Endothelial cell of hepatic sinusoid (primary cell): ENCODE results near the gene ABCC1.

Experiments
- in situ Hi-C: cut with HindIII; loops from 2 replicates; pipeline ENCODE4 v1.10.0; 2017; ENCODE audit warnings: low sequenced_read_pairs

ABCC1 gene

DNA sequence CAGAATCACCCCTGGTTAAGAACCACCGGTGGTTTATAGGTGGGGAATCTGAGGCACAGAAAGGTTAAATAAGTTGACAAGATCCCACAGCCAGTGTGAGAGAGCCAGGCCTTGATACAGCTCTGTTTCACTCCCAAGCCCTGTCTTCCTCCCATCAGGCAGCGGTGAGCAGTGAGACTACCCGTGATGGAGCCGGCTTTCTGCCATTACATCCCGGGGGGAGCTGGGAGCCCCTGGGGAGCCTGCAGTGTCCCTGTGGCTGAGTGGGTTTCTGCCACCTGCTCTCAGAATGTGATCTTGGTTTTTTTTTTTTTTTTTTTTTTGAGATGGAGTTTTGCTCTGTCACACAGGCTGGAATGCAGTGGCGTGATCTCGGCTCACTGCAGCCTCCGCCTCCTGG, 66.4 kb downstream of the ABCC1 start:
- in situ Hi-C loops, result no loop called here

DNA sequence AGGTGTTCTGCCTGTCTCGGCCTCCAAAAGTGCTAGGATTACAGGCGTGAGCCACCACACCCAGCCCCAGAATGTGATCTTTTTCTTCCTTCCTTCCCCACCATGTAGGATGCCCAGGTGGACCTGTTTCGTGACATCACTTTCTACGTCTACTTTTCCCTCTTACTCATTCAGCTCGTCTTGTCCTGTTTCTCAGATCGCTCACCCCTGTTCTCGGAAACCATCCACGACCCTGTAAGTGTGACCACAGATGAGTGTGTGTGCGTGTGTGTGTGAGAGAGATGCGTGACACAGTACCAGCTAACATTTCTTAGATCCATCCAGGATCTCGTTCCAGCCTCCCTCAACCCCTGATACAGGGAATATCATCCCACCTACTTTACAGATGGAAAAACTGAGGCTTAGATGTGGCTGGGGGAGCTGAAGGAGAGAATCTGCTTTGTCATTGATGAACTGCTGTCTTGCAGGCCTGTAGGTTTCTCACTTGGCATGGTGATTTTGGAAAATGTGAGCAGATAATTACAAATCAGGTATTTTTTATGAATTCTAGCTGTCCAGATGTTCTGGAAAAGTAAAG, 67.1 kb downstream of the ABCC1 start:
- in situ Hi-C loops, result no loop called here

DNA sequence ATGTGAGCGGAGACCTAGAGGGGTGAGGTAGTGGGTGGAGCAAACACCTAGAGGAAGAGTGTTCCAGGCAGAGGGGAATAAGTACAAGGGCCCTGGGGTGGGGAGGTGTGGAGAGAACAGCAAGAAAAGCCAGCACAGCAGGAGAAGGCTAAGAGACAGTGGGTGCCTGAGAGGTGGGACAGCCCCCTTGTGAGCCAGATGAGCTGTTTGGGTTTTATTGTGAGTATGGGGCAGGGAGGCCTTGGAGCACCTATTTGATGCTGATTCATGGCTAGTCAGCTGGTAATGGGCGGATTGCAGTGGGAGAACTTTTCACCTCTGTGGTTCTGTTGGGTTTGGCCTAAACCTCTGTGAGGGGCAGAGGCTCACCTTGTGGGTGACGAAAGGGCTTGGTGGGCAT, 68.4 kb downstream of the ABCC1 start:
- in situ Hi-C loops, result no loop called here

DNA sequence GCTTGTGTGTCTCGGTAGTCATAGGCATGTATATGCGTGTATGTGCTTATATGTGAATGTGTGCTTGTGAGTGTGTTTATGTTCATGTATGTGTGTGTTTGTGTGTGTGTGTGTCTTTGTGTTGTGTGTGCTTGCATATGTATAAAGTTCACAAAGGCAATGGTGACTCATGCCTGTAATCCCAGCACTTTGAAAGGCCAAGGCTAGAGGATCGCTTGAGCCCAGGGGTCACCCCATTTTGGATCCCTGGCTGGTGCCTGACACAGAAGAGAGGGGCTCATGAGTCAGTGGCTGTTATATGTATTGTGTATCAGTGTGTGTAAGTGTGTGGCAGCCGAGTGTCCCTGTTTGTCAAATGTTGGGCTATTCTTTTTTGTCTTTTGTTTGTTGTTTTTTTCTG, 69.3 kb downstream of the ABCC1 start:
- in situ Hi-C loops, result no loop called here

DNA sequence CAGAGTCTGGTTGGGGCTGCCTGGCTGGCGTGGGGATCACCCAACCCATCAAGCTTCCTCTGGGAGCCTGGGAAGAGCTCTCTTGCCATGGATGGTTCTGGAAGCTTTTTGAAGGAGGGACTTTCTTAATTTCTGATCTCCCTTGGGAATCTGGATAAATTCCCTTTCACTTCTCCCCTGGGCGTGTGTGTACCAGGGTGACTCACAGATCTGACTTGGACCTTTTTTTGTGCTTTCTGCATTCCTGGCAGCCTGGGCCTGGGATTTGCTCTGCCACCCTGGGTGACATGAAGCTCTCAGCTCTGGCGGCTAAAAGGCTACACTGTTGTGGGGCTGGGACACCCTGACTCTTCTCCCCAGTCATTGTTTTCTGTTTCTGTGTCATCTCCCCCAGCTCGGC, 70.1 kb downstream of the ABCC1 start:
- in situ Hi-C loops, result no loop called here

DNA sequence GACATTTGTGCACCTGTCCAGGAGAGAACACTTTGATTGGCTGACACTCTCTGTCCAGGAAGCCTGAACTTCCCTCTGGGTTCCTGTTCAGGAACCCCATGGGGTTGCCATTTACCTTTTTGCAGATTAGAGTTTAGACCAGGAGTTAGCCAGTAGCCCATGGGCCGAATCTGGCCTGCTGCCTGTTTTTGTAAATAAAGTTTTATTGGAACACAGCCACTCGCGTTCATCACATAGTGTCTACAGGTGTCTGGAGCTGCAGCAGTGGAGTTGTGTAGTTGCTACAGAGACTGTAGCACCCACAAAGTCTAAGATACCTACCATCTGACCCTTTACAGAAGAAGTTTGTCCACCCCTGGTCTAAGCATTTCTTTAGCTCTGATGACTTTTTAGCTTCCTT, 70.9 kb downstream of the ABCC1 start:
- in situ Hi-C loops, result no loop called here

DNA sequence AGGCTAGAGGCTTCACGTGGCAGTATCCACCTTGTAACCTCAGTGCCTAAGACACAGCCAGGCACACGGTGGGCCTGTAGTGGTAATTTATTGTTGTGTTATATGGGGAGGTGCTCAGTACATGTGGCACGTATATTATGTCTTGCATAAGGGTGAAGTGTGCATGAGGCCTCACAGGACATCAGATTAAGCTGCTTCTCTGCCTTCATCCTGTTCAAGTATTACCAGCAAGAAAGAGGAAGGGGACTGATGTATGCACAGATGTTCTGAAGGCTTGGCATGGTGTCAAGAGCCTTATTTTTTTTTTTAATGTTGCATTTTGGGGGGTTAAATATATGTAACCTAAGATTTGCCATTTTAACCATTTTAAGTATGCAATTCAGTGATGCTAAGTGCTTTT, 71.6 kb downstream of the ABCC1 start:
- in situ Hi-C loops, result no loop called here

DNA sequence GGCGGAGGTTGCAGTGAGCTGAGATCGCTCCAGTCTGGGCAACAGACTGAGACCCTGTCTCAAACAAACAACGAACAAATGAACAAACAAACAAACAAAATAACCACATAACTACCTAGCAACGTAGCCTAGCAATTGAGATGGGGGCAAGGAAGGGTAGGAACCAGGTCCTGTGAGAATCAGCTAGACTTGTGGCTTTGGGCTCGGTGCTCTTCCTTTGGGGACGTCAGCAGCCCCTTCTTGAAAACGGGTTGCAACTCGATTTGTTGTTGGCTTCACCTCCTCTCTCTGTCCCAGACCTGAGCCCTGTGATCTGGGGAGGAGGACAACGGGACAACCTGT, 72.2 kb downstream of the ABCC1 start:
- in situ Hi-C loops, result no loop called here

DNA sequence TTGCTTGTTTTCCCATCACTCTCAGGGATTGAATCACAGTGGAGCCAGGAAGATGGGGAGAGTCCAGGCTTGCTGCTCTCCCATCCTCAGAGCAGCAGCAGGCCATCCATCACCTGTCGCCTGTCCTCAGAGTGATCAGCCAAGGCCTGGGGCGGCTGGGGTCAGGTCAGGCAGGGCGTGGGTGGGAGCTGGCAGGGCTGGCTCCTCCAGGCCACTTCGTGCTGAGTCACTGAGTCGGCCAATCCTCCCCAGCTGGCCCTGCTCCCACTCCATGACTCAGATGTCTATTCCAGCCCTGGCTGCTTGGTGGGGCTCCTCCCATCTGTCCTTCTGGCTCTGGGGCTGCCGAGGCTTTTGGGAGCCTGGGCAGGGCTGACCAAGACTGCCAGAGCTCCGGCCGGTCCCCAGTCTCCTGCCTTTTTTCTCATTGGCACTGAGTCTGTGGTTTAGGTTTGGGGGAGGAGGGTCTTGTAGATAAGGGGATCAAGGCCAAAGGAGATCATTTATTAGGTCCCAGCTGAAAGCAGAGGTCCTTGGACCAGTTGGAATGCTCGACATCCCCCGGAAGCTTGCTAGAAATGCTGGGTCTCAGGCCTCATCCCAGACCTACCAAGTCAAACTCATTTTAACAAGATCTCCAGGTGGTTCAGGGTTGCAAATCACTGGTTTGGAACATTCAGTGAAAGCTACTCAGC, 72.7 kb downstream of the ABCC1 start:
- in situ Hi-C loops, result no loop called here

DNA sequence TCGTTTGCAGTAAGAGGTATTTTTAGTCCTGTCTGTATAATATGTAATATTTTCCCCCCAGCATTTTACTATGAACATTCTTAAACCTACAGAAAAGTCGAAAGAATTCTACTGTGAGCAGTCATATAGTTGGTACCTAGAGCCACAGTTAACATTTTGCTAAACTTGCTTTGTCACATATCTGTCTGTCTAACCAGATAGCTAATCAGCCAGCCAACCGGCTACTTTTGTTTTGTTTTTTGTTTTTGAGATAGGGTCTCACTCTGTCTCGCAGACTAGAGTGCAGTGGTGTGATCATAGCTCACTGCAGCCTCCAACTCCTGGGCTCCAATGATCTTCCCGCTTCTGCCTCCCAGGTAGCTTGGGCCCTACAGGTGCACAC, 73.3 kb downstream of the ABCC1 start:
- in situ Hi-C loops, result no loop called here

DNA sequence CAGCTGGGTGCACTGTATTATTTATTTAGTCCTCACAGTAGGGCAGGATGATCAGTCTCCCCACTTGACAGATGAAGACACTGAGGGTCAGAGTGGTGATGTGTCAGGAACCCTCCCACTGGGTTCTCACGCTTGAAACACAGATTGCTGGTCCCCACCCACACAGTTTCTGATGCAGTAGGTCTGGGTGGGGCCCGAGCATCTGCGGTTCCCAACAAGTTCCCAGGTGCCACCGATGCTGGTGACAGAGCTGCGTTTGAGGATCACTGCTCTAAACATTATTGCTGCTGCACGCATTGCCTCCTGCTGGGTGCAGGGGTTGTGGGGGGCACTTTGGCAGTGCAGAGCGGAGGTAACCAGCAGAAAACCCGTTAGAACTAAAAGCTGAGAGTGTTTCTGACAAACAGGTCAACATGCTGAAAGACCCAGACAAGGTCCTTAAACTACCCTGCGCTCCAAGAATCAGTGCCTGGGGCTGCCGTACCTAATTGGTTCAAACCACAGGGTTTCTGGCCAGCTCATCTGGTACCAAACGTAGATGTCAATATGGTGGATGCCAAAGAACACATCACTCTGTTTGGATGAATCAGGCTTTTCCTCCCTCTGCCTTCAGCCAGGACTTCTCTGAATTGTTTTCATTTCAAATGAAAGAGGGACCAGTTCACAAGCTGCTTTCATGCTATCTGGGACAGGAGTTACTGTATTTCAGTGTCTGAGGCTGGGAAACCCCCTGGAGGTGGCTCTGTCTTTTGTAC, 76.0 kb downstream of the ABCC1 start:
- in situ Hi-C loops, result no loop called here

DNA sequence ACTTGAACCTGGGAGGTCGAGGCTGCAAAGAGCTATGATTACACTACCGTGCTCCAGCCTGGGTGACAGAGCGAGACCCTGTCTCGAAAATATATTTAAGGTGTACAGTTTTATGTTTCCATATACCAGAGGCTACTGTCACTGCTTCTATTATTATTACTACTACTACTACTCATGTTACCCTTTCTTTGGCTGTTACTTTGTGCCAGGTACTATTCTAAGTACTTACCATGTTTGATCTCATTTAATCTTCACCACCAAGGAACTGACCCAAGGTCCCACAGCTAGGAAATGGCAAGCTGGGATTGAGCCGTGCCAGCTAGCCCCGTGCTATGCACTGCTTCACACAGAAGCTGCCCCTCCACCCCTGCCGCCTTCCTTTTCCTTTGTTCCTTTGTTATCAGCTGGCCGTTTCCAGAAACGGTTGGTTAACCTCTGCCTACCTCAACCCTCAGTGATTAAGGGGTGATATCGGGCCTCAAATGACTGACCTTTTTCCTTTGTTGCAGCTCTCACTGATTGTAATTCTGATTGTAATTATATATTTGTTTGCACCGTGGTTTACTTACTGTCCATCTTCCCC, 78.4 kb downstream of the ABCC1 start:
- in situ Hi-C loops, result no loop called here

DNA sequence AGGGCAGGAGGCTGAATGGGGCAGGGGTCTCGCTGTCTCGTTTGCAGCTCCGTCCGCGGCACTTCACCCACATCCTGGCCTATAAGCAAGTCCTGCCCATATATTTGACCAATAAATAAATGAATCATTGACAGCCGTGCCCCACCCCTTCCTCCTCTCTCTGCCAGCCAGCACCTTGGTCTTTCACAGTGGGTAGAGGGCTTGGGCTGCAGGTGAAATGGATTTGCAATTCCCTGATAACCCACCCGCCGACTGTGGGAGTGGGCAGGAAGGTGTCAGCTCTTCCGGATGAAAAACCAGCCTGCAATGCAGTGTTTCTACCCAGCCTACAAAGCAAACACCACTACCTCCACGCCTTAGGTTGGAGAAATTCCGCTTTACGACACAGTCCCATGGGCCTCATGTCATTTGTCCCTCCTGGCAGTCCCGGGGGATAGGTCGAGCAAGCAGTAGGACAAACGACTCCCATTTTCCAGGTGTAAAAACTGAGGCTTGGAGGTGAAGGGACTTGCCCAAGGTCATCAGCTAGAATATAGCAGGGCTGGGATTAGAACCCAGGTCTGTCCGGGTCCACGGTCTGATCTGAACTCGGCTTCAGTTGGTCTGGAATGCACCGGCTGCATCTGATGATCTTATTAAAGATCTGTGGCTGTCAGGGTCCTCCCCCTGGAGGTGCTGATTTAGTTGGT, 79.0 kb downstream of the ABCC1 start:
- in situ Hi-C loops, result no loop called here

DNA sequence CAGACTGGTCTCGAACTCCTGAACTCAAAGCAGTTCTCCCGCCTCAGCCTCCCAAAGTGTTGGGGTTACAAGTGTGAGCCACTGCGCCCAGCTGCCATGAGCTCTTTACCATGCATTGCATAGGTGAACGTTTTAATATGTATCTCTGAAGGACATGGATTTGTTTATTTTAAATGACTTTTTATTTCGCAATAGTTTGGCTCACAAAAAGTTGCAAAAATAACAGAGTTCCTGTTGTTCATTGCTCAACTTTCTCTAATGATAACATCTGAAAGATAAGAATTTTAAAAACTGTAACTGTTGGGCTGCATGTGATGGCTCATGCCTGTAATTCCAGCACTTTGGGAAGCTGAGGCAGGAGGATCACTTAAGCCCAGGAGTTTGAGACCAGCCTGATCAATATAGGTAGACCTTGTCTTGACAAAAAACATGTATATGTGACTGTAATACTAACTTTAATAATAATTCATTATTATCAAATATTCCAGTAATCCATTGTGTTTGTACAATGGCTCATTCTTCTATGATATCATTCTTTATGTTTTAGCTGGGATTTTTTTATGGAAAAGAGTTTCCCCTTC, 80.1 kb downstream of the ABCC1 start:
- in situ Hi-C loops, result loop anchor here (5.0 kb wide), 3 partner anchors 37 to 147 kb away; no protein-coding TSS in a partner anchor

DNA sequence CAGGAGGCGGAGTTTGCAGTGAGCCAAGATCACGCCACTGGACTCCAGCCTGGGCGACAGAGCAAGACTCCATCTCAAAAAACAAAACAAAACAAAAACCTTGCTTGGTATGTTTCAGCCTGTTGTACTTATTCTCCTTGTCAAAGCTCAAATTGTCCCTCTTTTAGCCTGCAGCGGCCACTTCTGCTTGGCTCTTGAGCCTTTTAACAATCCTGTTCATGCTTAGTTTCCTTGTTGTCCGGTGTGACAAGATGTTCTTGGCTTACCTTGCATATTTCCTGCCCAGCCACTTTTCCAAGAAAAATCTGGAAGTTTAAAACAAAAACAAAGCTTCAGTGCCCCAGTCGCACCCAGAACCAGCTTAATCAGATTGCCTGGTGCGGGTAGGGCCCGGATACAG, 81.0 kb downstream of the ABCC1 start:
- in situ Hi-C loops, result loop anchor here (5.0 kb wide), 3 partner anchors 38 to 148 kb away; no protein-coding TSS in a partner anchor

DNA sequence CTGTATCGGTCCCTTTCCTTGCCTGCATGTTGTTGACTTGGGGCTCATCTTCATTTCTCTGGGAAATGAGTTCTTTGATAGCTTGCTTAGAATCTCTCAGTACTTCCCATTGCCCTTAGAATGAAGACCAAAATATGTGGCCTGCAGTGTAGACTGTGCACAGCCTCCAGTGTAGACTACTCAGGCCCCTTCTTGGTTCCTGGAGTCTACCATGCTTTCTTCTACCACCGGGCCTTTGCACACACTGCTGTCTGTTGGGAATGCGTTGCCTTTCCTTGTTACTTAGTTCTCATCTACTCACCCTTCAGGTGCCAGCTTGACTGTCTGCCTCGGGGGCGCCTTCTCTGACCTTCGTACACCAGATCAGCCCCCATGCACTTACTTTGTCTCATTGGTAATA, 82.0 kb downstream of the ABCC1 start:
- in situ Hi-C loops, result loop anchor here (5.0 kb wide), 3 partner anchors 39 to 149 kb away; no protein-coding TSS in a partner anchor

DNA sequence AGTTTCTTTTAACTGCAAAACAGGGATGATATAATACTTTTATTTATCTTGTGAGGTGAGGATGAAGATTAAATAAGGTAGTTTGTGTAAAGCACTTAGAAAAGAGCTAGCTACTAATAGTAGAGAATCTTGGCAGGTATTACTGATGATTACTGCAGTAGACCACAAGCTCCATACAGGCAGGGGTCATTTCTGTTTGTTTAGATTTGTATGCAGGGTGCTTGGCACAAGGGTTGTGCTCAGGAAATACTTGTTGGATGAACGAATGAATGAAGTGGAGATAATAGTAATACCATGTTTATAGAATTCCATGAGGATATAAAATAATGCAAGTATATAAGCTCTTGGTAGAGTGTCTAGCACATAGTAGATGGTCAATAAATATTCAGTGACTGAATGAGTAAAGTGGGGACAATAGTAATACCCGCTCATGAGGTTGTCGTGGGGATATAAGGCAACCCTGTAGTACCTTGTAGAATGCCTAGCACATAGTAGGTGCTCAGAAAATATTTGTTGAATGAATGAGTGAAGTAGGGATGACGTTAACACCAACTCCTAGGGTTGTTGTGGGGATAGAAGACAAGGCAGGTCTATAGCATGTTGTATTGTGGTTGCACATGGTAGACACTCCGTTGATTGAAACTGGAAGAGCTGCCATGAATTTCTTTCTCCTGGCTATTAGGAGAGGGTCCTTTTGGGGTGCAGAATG, 83.0 kb downstream of the ABCC1 start:
- in situ Hi-C loops, result loop anchor here (5.0 kb wide), 3 partner anchors 40 to 150 kb away; no protein-coding TSS in a partner anchor

DNA sequence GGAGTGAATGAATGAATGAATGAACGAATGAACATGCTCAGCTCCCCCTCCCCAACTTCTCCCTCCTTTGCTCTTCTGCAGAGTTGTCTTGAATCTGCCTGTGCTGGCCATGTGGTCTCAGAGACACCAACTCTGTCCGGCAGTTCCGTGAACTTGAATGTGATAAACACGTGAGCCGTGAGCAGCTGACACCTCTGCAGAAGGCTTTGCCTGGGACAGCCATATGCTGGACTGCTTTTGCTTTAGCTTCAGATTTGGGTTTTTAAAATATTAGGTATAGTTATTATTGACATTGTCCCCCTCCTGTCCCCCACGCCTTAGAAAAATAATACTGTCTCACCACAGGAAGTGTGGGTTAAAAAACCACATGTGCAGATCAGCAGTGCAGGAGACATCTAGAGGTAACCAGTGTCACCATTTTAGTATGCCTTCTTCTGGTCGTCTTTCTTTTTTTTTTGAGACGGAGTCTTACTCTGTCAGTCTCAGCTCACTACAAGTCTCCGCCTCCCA, 83.8 kb downstream of the ABCC1 start:
- in situ Hi-C loops, result loop anchor here (5.0 kb wide), 3 partner anchors 41 to 151 kb away; no protein-coding TSS in a partner anchor

DNA sequence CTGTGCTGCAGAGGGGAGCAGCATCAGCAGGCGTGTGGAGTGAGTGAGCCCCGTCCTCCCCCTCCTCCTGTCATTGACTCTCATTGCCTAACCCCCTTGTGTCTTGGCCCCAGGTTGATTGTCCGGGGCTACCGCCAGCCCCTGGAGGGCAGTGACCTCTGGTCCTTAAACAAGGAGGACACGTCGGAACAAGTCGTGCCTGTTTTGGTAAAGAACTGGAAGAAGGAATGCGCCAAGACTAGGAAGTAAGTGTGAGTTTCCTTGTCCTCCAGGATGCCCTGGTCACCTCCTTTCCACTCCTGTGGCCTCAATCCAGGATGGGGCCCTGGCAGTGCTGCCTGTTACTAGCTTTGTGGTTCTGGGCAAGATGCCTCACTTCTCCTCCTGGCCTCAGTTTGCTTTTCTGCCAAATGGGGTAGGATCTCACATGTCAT, 87.0 kb downstream of the ABCC1 start:
- in situ Hi-C loops, result no loop called here

DNA sequence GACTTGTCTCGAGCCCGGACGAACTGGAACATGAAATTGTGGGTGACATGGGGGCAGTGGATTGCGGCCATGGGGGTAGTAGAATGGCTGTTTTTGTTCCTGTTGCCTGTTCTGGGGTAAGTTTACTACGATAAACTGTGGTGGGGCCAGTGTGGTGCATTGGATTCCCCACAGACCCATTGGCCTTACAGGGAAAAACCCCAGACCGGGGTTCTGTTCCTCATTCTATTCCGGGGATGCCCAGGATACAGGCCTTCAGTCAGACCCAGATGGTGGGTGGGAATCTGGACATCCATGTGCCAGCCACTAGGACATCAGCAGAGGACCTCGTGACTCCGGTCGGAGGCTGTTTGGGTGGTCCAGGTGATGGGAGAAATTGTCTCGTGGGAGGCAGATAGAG, 88.1 kb downstream of the ABCC1 start:
- in situ Hi-C loops, result no loop called here
